Activated B cell treated with CpG ODN at 0.5 μM for 24 hours (primary cell): ENCODE results near the gene PROCA1. TPM values are rescaled to one million over a fixed set of nuclear protein-coding genes. Genes with fewer than 3 reads are reported as not detected.

Experiments used
- ATAC-seq: fragments of 200-7000 bp; cut with Tn5 transposase; one replicate; pipeline ENCODE4 v1.10.0; 2021; ENCODE audit warnings: low read depth, mild to moderate bottlenecking, moderate library complexity
- CTCF ChIA-PET: fragments of 350-600 bp; sonication (Branson Sonifier 250); formaldehyde crosslinking; loops from one replicate; lab custom pipeline; 2021; ENCODE audit warnings: antibody characterized with exemption; lab: Charles Lee
- POLR2A ChIA-PET: fragments of 350-600 bp; sonication (Branson Sonifier 250); formaldehyde crosslinking; loops from one replicate; lab custom pipeline; 2021; ENCODE audit warnings: antibody characterized with exemption; lab: Charles Lee
- DNase-seq: peaks from one replicate; pipeline ENCODE4 v3.0.0; 2022
- H3K27ac Mint-ChIP-seq: one replicate; pipeline ENCODE4 v1.8.0; 2020; ENCODE audit warnings: mixed read lengths
- H3K27me3 Mint-ChIP-seq: one replicate; pipeline ENCODE4 v1.8.0; 2021; ENCODE audit warnings: mixed read lengths
- H3K36me3 Mint-ChIP-seq: one replicate; pipeline ENCODE4 v1.8.0; 2021; ENCODE audit warnings: low read depth, mixed read lengths
- H3K4me1 Mint-ChIP-seq: one replicate; pipeline ENCODE4 v1.8.0; 2021; ENCODE audit warnings: mixed read lengths
- H3K4me3 Mint-ChIP-seq: one replicate; pipeline ENCODE4 v1.8.0; 2020; ENCODE audit warnings: mild to moderate bottlenecking, mixed read lengths
- H3K9me3 Mint-ChIP-seq: one replicate; pipeline ENCODE4 v1.8.0; 2020; ENCODE audit warnings: mixed read lengths
- intact Hi-C: fragments of 100-400 bp; cut with micrococcal nuclease; formaldehyde crosslinking; loops from one replicate; pipeline ENCODE4 v1.15.1; 2024
- total RNA-seq: library from RNA; stranded (reverse); gene quantifications from 2 replicates; pipeline ENCODE4 v1.2.3, GENCODE V29; 2022
- TF ChIP-seq, protein P1 (sequence below): fragments of 200-600 bp; IDR thresholded peaks from one replicate; pipeline ENCODE4 v1.8.0; 2022; ENCODE audit warnings: antibody characterized with exemption, mild to moderate bottlenecking

PROCA1 gene
- total RNA-seq, 1 donor from 2014 or later: 11.0 TPM

GRCh38 chr17:28706471-28707338, 5.0 kb downstream of the PROCA1 start:
- CTCF ChIA-PET: interaction anchor here (0.6 to 1.6 kb wide), 2 partner anchors 60 to 196 kb away, joined by 3 read pairs; partner anchors contain the start of gene DHRS13

DNA sequence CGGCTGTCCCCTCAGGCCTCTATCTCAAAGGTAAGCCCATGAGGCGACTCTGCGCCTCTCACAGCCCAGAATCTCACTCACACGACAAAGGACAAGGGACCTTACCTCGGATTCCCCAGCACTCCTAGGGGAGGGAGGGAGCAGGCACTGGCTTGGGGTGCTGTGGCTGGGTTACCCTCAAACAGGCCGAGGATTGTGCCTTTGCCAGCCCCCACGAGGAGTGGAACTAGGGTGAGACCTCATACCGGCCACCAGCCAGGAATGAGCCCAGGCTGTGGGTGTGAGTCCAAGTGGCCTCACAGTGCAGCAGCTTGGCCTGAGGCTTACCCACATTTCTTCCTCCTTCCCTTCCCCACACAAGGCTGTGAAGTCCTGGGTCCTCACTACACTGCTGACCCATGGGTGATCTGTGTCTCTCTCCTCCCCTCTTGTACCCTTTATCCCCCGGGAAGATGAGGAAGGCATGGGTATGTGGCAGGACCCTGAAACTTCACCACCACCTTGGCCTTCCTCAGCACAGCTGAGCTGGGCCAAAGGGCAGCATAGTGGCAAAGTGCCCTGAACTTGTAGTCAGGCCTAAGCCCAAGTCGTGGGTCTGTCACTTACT, 5.9 kb downstream of the PROCA1 start:
- ATAC-seq (no peak), DNase-seq (no peak)
- ChIA-PET POLR2A (interaction anchor here (1.3 kb wide), 1 partner anchor 14 kb away, joined by 3 read pairs; the partner anchor contains the start of gene RPL23A), CTCF (interaction anchor here (0.6 kb wide), 1 partner anchor 59 kb away, joined by 3 read pairs; no protein-coding TSS in a partner anchor)
- H3K4me1 Mint-ChIP-seq: peaks cover 7% of the 10 kb centered on the region
- H3K36me3 Mint-ChIP-seq: peaks cover 44% of the 10 kb centered on the region
- TF ChIP-seq, protein P1, sequence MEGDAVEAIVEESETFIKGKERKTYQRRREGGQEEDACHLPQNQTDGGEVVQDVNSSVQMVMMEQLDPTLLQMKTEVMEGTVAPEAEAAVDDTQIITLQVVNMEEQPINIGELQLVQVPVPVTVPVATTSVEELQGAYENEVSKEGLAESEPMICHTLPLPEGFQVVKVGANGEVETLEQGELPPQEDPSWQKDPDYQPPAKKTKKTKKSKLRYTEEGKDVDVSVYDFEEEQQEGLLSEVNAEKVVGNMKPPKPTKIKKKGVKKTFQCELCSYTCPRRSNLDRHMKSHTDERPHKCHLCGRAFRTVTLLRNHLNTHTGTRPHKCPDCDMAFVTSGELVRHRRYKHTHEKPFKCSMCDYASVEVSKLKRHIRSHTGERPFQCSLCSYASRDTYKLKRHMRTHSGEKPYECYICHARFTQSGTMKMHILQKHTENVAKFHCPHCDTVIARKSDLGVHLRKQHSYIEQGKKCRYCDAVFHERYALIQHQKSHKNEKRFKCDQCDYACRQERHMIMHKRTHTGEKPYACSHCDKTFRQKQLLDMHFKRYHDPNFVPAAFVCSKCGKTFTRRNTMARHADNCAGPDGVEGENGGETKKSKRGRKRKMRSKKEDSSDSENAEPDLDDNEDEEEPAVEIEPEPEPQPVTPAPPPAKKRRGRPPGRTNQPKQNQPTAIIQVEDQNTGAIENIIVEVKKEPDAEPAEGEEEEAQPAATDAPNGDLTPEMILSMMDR: no peak
- intact Hi-C loops: no loop called here
- no peaks in the 10 kb centered on the region for H3K9me3 Mint-ChIP-seq
- no peaks in the 10 kb centered on the region for H3K27me3 Mint-ChIP-seq
- H3K4me3 Mint-ChIP-seq: no peak overlapping the region
- H3K27ac Mint-ChIP-seq: no peak overlapping the region

More at GRCh38 chr17:28706471-28707338, 5.0 kb downstream of the PROCA1 start:
- TF ChIP-seq, protein P1: no peak
- no peak for ATAC-seq
- H3K4me3 Mint-ChIP-seq: no peak overlapping the region
- no peaks in the 10 kb centered on the region for H3K27me3 Mint-ChIP-seq
- peaks cover 11% of the 10 kb centered on the region for H3K4me1 Mint-ChIP-seq
- POLR2A ChIA-PET: interaction anchor here (1.3 kb wide), 1 partner anchor 13 kb away, joined by 3 read pairs; the partner anchor contains the start of gene RPL23A
- no peaks in the 10 kb centered on the region for H3K9me3 Mint-ChIP-seq
- peaks cover 36% of the 10 kb centered on the region for H3K36me3 Mint-ChIP-seq
- intact Hi-C loops: no loop called here
- no peak for DNase-seq
- H3K27ac Mint-ChIP-seq: no peak overlapping the region

- H3K27me3 Mint-ChIP-seq: no peaks in the 10 kb centered on the region
- TF ChIP-seq, protein P1: no peak
- ATAC-seq: no peak
- no peak overlapping the region for H3K4me3 Mint-ChIP-seq
- ChIA-PET CTCF (interaction anchor here (1.2 kb wide), 1 partner anchor 59 kb away, joined by 4 read pairs; no protein-coding TSS in a partner anchor), POLR2A (interaction anchor here (0.6 kb wide), 1 partner anchor 59 kb away, joined by 13 read pairs; no protein-coding TSS in a partner anchor)
- H3K9me3 Mint-ChIP-seq: no peaks in the 10 kb centered on the region
- peaks cover 51% of the 10 kb centered on the region for H3K36me3 Mint-ChIP-seq
- peaks cover 2% of the 10 kb centered on the region for H3K4me1 Mint-ChIP-seq
- no peak overlapping the region for H3K27ac Mint-ChIP-seq
- intact Hi-C loops: no loop called here
- DNase-seq: no peak
Measured at GRCh38 chr17:28705074-28705659, 6.5 kb downstream of the PROCA1 start.

DNA sequence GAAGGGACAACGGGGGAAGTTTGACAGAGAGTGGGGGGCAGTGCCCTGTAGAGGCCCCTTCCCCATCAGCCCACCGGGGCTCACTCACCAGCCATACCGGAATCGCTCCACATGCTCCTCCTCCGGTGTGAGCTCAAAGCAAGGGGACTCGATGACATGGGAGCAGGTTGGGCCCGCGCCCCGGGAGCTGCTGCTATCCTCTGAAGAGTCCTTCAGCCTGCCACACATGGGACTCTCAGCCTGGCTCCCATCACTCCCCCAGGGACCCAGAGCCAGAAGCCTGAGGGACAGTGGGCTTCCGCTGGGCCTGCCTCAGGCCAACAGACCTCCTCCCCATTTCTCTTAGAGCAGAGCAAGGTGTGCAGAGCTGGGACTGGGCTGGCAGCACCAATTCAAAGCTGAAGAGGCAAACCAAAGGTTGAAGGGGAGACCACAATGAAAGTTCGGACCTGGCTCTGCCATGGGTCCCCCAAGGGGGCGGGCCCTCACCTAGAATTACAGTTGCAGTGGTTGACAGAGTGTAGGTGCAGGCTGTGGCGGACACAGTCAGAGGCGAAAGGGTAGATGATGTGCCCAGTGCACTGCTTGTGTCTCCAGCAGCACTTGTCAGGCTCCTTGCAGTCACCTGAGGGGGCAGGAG, 7.3 kb downstream of the PROCA1 start:
- Mint-ChIP-seq H3K4me1 (no peaks in the 10 kb centered on the region), H3K36me3 (peaks cover 59% of the 10 kb centered on the region), H3K27ac (no peak overlapping the region), H3K9me3 (no peaks in the 10 kb centered on the region), H3K27me3 (no peaks in the 10 kb centered on the region), H3K4me3 (no peak overlapping the region)
- intact Hi-C loops: no loop called here
- no peak for DNase-seq
- no peak for ATAC-seq
- ChIA-PET CTCF (interaction anchor here (1.1 to 1.2 kb wide), 2 partner anchors 59 to 60 kb away, joined by 4 read pairs; no protein-coding TSS in a partner anchor), POLR2A (interaction anchor here (0.7 kb wide), 1 partner anchor 204 kb away, joined by 3 read pairs; no protein-coding TSS in a partner anchor)
- TF ChIP-seq, protein P1: no peak
